ENCODE measurements around the gene SLC35G2.
"Not testable (repeated sequence)": the region's sequence is repeated elsewhere in the genome, so short reads cannot be mapped to it uniquely, and the experiment has no call there.

The SLC35G2 gene

GRCh38 chr3:136856665-136857064, 37.7 kb downstream of the SLC35G2 start:
- no peak for DNase-seq (ENCODE audit: low read depth)
- H3K4me3 ChIP-seq (ENCODE audit: control insufficient read depth, low read depth, low read length): no peak overlapping the region
- TF ChIP-seq CTCF (IDR thresholded peaks at IDR 0.05; ENCODE audit: control insufficient read depth, insufficient read depth, low read depth, low read length, missing control alignments): no peak

- TF ChIP-seq CTCF (IDR thresholded peaks at IDR 0.05; ENCODE audit: control insufficient read depth, insufficient read depth, low read depth, low read length, missing control alignments): no peak
- H3K4me3 ChIP-seq (ENCODE audit: control insufficient read depth, low read depth, low read length): no peak overlapping the region
- DNase-seq (ENCODE audit: low read depth): no peak
These were observed 39.5 kb downstream of the SLC35G2 start for GRCh38 chr3:136858381-136858780.

GRCh38 chr3:136860541-136860940, 41.6 kb downstream of the SLC35G2 start:
- DNase-seq (ENCODE audit: low read depth): no peak
- H3K4me3 ChIP-seq (ENCODE audit: control insufficient read depth, low read depth, low read length): no peak overlapping the region
- no peak for TF ChIP-seq CTCF (IDR thresholded peaks at IDR 0.05; ENCODE audit: control insufficient read depth, insufficient read depth, low read depth, low read length, missing control alignments)

- DNase-seq (ENCODE audit: low read depth): peak; percentile 92
- peak within 1 kb of the TSS; percentile 99 for H3K4me3 ChIP-seq (ENCODE audit: control insufficient read depth, low read depth, low read length)
- peak; percentile 3 for TF ChIP-seq CTCF (IDR thresholded peaks at IDR 0.05; ENCODE audit: control insufficient read depth, insufficient read depth, low read depth, low read length, missing control alignments)
These were observed 43.1 kb downstream of the SLC35G2 start, which contains the start of gene NCK1 for GRCh38 chr3:136861890-136862616. TSS of gene NCK1 (plus strand) at chr3:136862208. CDS start at chr3:136928002, 65,794 bp downstream.

- no peak for TF ChIP-seq CTCF (IDR thresholded peaks at IDR 0.05; ENCODE audit: control insufficient read depth, insufficient read depth, low read depth, low read length, missing control alignments)
- H3K4me3 ChIP-seq (ENCODE audit: control insufficient read depth, low read depth, low read length): peak overlapping the region; percentile 99
- DNase-seq (ENCODE audit: low read depth): no peak
These were observed 43.8 kb downstream of the SLC35G2 start for GRCh38 chr3:136862617-136863322.

- TF ChIP-seq CTCF (IDR thresholded peaks at IDR 0.05; ENCODE audit: control insufficient read depth, insufficient read depth, low read depth, low read length, missing control alignments): no peak
- no peak overlapping the region for H3K4me3 ChIP-seq (ENCODE audit: control insufficient read depth, low read depth, low read length)
- DNase-seq (ENCODE audit: low read depth): no peak
These were observed 50.4 kb downstream of the SLC35G2 start for GRCh38 chr3:136869282-136869681.

- not testable (repeated sequence) for H3K4me3 ChIP-seq (ENCODE audit: control insufficient read depth, low read depth, low read length); DNase-seq (ENCODE audit: low read depth)
These were observed 53.3 kb downstream of the SLC35G2 start for GRCh38 chr3:136872258-136872657.

GRCh38 chr3:136879510-136879909, 60.6 kb downstream of the SLC35G2 start:
- DNase-seq (ENCODE audit: low read depth); H3K4me3 ChIP-seq (ENCODE audit: control insufficient read depth, low read depth, low read length): not testable (repeated sequence)

Data from AG09309 (cell line).